Measurements from ENCODE around the gene CFAP46. TPM values are rescaled to one million over a fixed set of nuclear protein-coding genes. Genes with fewer than 3 reads are reported as not detected.

The CFAP46 gene
- polyA plus RNA-seq, 3 donors = 0.07 TPM; not detected in 2

DNA sequence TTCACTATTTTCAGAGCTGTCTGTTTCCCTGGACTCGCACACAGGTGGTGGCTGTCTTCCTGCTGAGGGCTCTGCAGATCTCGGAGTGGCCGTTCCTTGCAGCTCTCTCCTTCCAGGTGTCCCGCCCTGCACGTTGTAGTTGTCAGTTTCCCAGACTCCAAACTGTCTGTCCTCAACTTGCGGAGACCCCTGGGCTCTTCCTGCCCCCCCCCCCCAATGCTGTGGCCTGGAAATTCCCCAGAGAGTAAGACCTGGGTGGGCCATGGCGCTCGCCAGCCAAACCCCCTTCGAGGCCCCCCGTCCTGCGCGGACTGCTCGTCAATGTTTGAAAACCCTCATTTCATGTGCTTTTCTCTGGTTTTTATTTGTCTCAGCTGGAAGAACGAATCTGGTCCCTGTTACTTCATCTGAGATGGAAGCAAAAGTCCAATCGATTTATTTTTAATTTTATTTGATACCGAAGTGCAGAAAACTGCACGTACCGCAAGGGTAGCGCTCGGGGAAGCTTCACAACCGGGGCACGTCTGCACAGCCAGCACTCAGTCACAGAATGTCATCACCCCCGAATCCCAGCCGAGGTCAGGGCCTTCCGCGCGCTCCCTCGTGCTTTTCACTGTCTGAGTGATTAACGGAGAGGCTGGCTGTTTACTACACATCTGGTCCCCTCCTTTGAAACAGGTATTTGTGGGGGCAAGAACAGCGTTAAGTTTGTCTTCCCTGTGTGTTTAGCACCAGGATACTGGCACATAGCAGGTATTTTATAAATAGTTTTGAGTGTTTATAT lies 110.0 kb downstream of the CFAP46 start:
- peaks cover 0 to 6% (median 0%) of the 10 kb centered on the region in 7 donors for H3K9me3 Mint-ChIP-seq
- H3K4me1 Mint-ChIP-seq = no peaks in the 10 kb centered on the region
- WGBS (ENCODE audit: insufficient coverage) = 82% methylated on average over 19 of the region's 30 CpGs
- Histone ChIP-seq H3K79me2 (ENCODE audit: insufficient read depth, low read length) (no peaks in the 10 kb centered on the region), H3K4me1 (ENCODE audit: control insufficient read depth in 1 of 2, insufficient read depth in 2 of 2, low read length in 2 of 2) (no peaks in the 10 kb centered on the region), H2AFZ (ENCODE audit: insufficient read depth, low read depth, low read length, poor library complexity, severe bottlenecking) (no peak overlapping the region), H4K20me1 (ENCODE audit: insufficient read depth, low read length) (no peaks in the 10 kb centered on the region), H3K9me3 (replicated peaks in 1 of 2; ENCODE audit: control insufficient read depth in 1 of 2, insufficient read depth in 1 of 2, low read length in 2 of 2) (peaks cover 0 to 2% of the 10 kb centered on the region in 2 donors), H3K9ac (ENCODE audit: insufficient read depth, low read length, poor library complexity, severe bottlenecking) (no peak overlapping the region), H3K4me2 (replicated peaks; ENCODE audit: extremely low read depth, low read length, poor library complexity, severe bottlenecking) (no peak overlapping the region), H3K4me3 (replicated peaks in 1 of 3; ENCODE audit: low read depth in 2 of 3, low read length in 3 of 3) (no peak overlapping the region), H3K36me3 (replicated peaks in 1 of 2; ENCODE audit: control insufficient read depth in 1 of 2, insufficient read depth in 2 of 2, low read length in 2 of 2) (no peaks in the 10 kb centered on the region), H3K27me3 (ENCODE audit: control insufficient read depth in 2 of 2, insufficient read depth in 2 of 2, low read length in 2 of 2) (no peaks in the 10 kb centered on the region), H3K27ac (ENCODE audit: low read depth in 1 of 2, low read length in 2 of 2) (no peak overlapping the region)
- DNase-seq = no peak
- intact Hi-C loops (cut with micrococcal nuclease) = no loop called here
- H3K4me3 Mint-ChIP-seq = no peak overlapping the region
- no peak overlapping the region for H3K27ac Mint-ChIP-seq
- peaks cover 4 to 12% (median 11%) of the 10 kb centered on the region in 3 donors for H3K27me3 Mint-ChIP-seq (ENCODE audit: low read depth in 3 of 3)
- no peaks in the 10 kb centered on the region for H3K36me3 Mint-ChIP-seq
- TF ChIP-seq, protein P1, sequence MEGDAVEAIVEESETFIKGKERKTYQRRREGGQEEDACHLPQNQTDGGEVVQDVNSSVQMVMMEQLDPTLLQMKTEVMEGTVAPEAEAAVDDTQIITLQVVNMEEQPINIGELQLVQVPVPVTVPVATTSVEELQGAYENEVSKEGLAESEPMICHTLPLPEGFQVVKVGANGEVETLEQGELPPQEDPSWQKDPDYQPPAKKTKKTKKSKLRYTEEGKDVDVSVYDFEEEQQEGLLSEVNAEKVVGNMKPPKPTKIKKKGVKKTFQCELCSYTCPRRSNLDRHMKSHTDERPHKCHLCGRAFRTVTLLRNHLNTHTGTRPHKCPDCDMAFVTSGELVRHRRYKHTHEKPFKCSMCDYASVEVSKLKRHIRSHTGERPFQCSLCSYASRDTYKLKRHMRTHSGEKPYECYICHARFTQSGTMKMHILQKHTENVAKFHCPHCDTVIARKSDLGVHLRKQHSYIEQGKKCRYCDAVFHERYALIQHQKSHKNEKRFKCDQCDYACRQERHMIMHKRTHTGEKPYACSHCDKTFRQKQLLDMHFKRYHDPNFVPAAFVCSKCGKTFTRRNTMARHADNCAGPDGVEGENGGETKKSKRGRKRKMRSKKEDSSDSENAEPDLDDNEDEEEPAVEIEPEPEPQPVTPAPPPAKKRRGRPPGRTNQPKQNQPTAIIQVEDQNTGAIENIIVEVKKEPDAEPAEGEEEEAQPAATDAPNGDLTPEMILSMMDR (IDR thresholded peaks at IDR 0.05) = no peak

- H3K27me3 Mint-ChIP-seq (ENCODE audit: low read depth in 3 of 3) = peaks cover 4 to 10% (median 10%) of the 10 kb centered on the region in 3 donors
- Histone ChIP-seq H3K27ac (ENCODE audit: low read depth in 1 of 2, low read length in 2 of 2) (no peak overlapping the region), H3K27me3 (ENCODE audit: control insufficient read depth in 2 of 2, insufficient read depth in 2 of 2, low read length in 2 of 2) (no peaks in the 10 kb centered on the region), H4K20me1 (ENCODE audit: insufficient read depth, low read length) (no peaks in the 10 kb centered on the region), H2AFZ (ENCODE audit: insufficient read depth, low read depth, low read length, poor library complexity, severe bottlenecking) (no peak overlapping the region), H3K9me3 (replicated peaks in 1 of 2; ENCODE audit: control insufficient read depth in 1 of 2, insufficient read depth in 1 of 2, low read length in 2 of 2) (peaks cover 22 to 27% of the 10 kb centered on the region in 2 donors), H3K4me2 (replicated peaks; ENCODE audit: extremely low read depth, low read length, poor library complexity, severe bottlenecking) (no peak overlapping the region), H3K79me2 (ENCODE audit: insufficient read depth, low read length) (no peaks in the 10 kb centered on the region), H3K9ac (ENCODE audit: insufficient read depth, low read length, poor library complexity, severe bottlenecking) (no peak overlapping the region), H3K36me3 (replicated peaks in 1 of 2; ENCODE audit: control insufficient read depth in 1 of 2, insufficient read depth in 2 of 2, low read length in 2 of 2) (no peaks in the 10 kb centered on the region), H3K4me1 (ENCODE audit: control insufficient read depth in 1 of 2, insufficient read depth in 2 of 2, low read length in 2 of 2) (no peaks in the 10 kb centered on the region), H3K4me3 (replicated peaks in 1 of 3; ENCODE audit: low read depth in 2 of 3, low read length in 3 of 3) (no peak overlapping the region)
- no peak for DNase-seq
- no peak overlapping the region for H3K4me3 Mint-ChIP-seq
- TF ChIP-seq, protein P1 (IDR thresholded peaks at IDR 0.05) = no peak
- intact Hi-C loops (cut with micrococcal nuclease) = no loop called here
- H3K9me3 Mint-ChIP-seq = peaks cover 3 to 14% (median 7%) of the 10 kb centered on the region in 7 donors
- no peaks in the 10 kb centered on the region for H3K36me3 Mint-ChIP-seq
- no peak overlapping the region for H3K27ac Mint-ChIP-seq
- 100% methylated on average over 4 of the region's 8 CpGs for WGBS (ENCODE audit: insufficient coverage)
- H3K4me1 Mint-ChIP-seq = no peaks in the 10 kb centered on the region
Observed at GRCh38 chr10:132829403-132829802, 113.0 kb downstream of the CFAP46 start.

All from CD14-positive monocyte (primary cell).